NCI-H2081 (cell line): ENCODE measurements around the gene TEX11.
"Not testable (repeated sequence)": the region's sequence is repeated elsewhere in the genome, so short reads cannot be mapped to it uniquely, and the experiment has no call there.

ENCODE experiments used
- DNase-seq, 2 experiments: peaks; one replicate each; lab custom pipeline; 2025; lab: John Stamatoyannopoulos, UW

TEX11 gene

DNA sequence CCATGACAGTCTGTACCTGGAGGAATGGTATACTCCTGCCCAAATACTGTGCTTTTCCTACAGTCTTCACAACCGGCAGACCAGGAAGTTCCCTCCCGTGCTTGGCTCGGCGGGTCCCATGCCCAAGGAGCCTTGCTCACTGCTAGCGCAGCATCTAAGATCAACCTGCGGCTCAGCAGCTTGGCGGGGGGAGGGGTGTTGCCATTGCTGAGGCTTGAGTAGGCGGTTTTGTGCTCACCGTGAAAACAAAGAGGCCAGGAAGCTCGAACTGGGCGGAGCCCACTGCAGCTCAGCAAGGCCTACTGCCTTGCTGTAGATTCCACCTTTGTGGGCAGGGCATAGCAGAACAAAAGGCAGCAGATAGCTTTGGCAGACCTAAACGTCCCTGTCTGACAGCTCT is 152.7 kb downstream of the TEX11 start:
- DNase-seq, result no peak

DNA sequence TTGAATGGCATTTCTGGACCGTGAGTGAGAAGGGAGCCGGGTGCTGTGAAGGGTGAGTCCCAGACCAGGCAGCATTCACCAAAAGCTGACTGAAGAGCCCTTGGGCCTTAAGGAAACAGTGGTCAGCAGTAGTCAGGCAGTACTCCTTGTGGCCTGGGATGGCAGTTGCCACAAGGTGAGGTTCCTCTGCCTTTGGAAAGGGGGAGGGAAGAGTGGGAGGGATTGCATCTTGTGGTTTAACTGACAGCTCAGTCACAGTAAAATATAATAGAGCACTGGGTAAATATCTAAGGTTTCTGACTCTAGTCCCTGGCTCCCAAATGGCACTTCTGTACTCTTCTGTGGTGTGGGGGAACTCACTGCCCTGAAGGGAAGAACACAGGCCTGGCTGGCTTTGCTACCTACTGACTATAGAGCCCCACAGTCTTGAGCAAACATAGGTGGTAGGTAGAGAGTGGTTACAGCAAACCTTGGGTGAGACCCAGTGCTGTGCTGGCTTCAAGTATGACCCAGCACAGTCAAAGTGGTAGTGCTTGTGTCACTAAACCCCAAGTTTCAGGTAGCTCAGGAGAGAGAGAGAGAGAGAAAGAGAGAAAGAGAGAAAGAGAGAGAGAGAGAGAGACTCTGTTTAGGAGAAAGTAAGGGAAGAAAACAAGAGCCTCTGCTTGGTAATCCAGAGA is 154.2 kb downstream of the TEX11 start:
- DNase-seq, result no peak

DNA sequence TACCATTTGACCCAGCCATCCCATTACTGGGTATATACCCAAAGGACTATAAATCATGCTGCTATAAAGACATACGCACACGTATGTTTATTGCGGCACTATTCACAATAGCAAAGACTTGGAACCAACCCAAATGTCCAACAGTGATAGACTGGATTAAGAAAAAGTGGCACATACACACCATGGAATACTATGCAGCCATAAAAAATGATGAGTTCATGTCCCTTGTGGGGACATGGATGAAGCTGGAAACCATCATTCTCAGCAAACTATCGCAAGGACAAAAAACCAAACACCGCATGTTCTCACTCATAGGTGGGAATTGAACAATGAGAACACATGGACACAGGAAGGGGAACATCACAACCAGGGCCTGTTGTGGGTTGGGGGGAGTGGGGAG is 174.7 kb downstream of the TEX11 start:
- DNase-seq, result not testable (repeated sequence)

DNA sequence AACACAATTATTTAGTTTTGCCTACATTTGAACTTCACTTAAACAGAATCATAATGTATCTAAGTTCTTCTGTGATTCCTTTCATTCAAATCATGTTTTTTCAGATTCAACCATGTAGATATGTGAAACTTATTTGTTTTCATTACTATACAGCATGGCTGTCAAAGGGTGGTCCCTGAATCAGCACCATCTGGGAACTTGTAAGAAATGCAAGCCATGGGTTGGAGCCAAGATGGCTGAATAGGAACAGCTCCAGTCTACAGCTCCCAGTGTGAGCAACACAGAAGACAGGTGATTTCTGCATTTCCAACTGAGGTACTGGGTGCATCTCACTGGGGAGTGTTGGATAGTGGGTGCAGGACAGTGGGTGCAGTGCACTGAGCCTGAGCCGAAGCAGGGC is 180.6 kb downstream of the TEX11 start:
- DNase-seq, result not testable (repeated sequence)

DNA sequence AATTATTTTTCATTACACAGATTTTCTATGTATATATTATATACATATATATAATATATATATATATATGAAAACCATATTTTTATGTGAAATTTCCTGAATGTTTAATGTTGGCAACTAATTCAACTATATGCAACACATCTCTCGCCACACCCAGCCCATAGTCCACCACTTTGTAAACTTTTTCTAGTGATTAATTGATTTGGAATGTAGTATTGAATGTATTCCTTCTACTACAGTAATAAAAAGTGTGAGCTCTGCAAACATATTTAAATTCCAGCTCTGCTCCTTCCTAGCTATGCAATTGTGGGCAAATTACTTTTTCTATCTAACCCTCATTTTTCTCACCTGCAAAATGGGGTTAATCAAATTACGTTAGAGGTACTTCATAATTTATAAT is 187.8 kb downstream of the TEX11 start:
- no peak for DNase-seq

DNA sequence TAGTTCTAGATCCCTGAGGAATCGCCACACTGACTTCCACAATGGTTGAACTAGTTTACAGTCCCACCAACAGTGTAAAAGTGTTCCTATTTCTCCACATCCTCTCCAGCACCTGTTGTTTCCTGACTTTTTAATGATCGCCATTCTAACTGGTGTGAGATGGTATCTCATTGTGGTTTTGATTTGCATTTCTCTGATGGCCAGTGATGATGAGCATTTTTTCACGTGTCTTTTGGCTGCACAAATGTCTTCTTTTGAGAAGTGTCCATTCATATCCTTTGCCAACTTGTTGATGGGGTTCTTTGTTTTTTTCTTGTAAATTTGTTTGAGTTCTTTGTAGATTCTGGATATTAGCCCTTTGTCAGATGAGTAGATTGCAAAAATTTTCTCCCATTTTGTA is 197.2 kb downstream of the TEX11 start:
- not testable (repeated sequence) for DNase-seq

DNA sequence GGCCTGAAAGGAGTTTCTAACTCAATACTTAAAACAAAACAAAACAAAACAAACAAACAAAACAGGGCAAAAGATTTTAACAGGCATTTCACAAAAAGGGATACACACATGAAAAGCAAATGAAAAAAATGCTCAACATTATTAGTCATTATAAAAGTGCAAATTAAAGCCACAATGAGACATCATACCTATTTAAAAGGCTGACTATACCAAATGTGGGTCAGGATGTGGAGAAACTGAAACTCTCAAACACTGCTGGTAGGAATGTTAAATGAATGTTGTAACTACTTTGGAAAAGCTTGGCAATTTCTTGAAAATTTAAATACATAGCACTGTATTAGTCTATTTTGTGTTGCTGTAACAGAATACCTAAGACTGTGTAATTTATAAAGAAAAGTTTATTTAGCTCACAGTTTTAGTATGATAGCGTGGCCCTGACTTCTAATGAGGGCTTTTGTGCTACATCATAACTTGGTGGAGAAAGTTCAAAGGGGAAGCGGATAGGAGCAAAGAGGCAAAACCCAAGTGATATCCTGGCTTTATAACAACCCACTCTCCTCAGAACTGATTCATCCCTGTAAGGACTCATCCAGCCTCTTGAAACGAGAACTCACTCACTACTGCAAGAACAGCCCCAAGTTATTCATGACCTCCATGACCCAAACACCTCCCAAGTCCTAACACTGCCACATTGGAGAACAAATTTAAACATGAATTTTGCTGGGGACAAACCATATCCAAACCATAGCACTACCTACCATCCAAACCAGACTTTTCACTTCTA is 214.0 kb downstream of the TEX11 start:
- DNase-seq, result no peak

DNA sequence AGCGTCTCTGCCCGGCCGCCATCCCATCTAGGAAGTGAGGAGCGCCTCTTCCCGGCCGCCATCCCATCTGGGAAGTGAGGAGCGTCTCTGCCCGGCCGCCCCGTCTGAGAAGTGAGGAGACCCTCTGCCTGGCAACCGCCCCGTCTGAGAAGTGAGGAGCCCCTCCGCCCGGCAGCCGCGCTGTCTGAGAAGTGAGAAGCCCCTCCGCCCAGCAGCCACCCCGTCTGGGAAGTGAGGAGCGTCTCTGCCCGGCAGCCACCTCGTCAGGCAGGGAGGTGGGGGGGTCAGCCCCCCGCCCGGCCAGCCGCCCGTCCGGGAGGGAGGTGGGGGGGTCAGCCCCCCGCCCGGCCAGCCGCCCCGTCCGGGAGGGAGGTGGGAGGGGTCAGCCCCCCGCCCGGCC is 229.1 kb downstream of the TEX11 start:
- not testable (repeated sequence) for DNase-seq

DNA sequence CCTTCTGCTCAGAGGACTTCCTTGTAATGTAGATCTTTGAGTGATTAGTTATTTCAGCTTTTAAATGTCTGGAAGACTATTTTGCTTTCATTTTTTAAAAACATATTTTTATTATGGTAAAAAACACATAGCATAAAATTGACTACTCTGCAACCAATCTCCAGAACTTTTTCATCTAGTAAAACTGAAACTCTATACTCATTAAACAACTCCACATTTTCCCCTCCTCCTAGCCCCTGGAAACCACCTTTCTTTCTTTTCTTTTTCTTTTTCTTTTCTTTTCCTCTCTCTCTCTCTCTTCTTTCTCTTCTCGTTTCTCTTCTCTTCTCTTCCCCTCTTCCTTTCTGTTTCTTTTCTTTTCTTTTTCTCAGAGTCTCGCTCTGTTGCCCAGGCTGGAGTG is 233.2 kb downstream of the TEX11 start:
- DNase-seq, result no peak

DNA sequence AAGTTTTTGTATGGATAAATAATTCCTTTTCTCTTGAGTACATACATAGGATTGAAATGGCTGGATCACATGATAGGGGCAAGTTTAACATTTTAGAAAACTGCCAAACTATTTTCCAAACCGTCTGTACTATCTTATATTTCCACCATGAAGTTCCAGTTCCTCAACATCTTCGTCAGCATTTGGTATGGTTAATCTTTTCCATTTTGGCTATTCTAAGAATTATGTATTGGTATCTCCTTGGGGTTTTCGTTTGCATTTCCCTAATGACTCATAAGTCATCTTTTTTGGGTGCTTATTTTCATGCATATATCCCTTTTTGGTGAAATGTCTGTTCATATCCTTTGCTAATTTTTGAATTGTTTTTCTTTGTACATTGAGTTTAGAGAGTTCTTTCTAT is 236.2 kb downstream of the TEX11 start:
- no peak for DNase-seq

DNA sequence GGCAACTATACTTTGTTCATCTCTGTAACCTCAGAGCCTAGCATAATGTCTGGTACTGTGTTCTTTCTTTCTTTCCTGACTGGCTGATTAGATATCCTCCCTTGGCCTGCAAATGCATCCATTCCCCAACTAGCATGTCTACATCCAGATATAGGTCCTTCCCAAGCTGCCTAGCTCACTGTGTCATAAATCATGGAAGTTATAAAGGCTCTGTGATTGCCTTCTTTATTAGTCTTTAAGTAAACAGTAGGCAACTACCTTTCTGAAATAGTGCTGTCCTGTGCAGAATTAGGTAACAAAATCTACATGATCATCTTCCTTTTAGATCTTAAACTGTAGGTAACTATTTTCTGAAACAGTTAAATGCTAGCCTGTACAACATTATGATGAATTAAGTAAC is 239.4 kb downstream of the TEX11 start:
- no peak for DNase-seq

DNA sequence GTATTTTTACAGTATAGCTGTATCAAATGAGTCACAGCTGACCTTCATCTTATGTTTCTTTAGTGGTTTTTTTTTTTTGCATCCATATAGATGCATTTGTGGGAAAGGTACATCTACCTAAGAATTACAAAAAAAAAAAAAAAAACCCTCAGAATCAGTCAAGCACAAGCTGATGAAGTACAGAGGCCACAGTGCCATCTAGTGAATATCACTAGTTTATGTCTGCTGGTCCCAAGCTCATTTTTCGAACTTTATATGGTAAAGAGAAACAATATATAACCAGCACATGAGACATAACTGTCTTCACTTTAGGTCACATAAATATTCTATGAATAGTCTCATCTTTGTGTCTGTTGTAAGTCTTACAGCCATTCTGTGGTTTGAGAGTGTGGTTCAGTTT is 243.8 kb downstream of the TEX11 start:
- DNase-seq, result peak; percentile 20 to 30

DNA sequence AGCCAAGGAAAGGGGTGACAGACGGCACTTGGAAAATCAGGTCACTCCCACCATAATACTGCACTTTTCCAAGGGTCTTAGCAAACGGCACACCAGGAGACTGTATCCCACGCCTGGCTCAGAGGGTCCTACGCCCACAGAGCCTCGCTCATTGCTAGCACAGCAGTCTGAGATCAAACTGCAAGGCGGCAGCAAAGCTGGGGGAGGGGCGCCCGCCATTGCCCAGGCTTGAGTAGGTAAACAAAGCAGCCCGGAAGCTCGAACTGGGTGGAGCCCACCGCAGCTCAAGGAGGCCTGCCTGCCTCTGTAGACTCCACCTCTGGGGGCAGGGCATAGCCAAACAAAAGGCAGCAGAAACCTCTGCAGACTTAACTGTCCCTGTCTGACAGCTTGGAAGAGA is 247.4 kb downstream of the TEX11 start:
- not testable (repeated sequence) for DNase-seq

DNA sequence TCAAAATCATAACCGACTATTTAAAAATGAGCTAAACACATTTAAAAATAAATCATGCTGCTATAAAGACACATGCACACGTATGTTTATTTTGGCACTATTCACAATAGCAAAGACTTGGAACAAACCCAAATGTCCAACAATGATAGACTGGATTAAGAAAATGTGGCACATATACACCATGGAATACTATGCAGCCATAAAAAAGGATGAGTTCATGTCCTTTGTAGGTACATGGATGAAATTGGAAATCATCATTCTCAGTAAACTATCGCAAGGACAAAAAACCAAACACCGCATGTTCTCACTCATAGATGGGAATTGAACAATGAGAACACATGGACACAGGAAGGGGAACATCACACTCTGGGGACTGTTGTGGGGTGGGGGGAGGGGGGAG is 251.0 kb downstream of the TEX11 start:
- DNase-seq, result not testable (repeated sequence)

DNA sequence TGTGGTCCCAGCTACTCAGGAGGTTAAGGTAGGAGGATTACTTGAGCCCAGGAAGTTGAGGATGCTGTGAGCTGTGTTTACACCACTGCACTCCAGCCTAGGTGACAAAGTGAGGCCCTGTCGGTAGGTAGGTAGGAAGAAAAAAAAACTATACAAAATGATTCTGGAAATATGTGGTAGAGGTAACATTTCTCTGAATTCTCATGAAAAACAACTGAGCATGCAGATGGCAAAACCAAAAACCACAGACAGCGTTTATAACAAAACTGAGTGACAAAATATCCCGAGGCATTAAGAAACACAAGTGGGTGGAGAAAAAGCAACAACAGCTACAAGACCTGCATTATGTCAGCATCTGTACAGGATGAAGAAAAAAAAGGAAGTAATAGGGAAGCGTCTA is 252.2 kb downstream of the TEX11 start:
- no peak for DNase-seq

DNA sequence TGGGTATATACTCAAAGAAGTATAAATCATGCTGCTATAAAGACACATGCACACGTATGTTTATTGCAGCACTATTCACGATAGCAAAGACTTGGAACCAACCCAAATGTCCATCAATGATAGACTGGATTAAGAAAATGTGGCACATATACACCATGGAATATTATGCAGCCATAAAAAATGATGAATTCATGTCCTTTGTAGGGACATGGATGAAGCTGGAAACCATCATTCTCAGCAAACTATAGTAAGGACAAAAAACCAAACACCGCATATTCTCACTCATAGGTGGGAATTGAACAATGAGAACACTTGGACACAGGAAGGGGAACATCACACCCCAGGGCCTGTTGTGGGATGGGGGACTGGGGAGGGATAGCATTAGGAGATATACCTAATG is 260.6 kb downstream of the TEX11 start:
- not testable (repeated sequence) for DNase-seq

DNA sequence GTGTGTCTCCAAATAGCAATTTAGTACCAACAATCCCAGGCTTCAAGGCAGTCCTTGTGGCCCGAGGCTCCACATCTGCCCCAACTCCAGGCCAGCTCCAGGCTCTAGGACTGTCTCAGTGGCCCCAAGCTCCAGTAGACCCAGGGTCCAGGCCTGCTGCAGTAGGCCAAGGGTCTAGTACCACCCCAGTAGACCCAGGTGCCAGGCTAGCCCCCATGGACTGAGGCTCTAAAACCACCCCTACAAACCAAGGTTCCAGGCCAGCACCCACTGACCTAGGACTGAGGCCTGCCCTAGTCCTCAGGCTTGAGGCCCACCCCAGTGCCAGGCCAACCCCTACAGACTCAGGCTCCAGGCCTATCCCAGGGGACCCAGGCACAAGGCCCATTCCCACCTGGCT is 272.3 kb downstream of the TEX11 start:
- no peak for DNase-seq

DNA sequence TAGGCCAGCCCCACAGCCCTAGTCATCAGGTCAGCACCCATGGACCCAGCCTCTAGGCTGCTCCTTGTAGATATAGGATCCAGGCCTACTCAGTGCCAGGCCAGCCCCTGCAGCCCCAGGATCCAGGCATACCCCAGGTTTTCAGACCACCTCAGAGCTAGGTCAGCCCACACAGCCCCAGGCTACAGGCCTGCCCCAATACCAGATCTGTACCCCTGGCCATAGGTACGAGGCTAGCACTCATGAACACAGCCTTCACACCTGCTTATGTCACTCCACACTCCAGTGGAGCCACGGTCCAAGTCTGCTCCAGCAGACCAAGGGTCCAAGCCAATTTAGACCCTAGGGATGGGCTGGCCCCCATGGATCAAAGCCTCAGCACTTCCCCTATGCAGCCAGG is 272.8 kb downstream of the TEX11 start:
- DNase-seq, result no peak

DNA sequence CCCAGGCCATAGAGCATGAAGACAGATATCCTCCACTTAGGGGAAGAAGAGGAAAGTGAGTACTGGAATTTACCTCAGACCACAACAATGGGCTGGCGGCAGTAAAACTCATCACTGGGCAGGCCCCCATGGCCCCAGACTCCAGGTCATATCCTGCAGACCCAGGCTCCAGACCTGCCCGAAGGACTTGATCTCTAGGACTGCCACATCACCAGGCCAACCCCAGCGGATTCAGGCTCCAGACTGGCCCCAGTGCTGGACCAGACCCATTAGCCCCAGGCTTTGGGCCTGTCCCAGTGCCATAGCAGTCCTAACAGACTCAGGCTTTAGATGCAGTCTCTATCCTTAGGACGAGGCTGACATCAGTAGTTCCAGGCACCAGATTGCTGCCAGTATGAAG is 273.3 kb downstream of the TEX11 start:
- DNase-seq, result no peak

DNA sequence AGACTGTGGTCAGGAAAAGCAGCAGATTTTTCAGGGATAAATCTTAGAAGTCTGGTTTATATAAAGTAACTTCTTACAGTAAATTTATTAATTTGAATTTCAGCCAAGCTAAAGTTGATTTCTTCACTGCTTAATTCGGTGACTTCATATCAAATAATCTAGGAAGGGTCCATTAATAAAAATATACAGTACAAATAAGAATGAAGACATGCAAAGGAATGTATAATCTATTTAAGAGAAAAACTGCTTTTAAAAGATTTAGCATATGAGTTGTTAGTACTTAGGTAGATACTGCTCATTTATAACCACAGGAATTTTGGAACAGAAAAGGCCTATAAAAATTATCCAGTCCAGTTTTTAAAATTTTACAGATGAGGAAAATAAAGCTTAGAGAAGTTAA is 286.8 kb downstream of the TEX11 start:
- no peak for DNase-seq

DNA sequence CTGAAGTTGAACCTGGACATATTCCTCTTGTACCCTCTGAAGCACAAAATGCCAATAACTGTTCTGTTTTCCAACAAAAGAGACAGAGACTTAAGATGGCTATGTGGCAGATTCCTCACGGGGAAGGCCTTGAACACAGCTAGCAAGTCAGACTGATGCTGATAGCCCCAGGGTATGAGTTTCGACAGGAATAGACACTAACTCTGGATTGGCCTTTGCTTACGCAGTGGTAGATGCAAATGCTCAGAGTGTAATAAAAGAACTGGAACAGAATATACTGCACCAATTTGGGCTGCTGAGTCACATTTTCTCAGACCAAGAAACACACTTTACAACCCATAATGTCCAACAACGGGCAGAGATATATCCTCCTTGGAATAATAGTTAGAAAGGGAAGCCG is 290.0 kb downstream of the TEX11 start:
- DNase-seq, result no peak

DNA sequence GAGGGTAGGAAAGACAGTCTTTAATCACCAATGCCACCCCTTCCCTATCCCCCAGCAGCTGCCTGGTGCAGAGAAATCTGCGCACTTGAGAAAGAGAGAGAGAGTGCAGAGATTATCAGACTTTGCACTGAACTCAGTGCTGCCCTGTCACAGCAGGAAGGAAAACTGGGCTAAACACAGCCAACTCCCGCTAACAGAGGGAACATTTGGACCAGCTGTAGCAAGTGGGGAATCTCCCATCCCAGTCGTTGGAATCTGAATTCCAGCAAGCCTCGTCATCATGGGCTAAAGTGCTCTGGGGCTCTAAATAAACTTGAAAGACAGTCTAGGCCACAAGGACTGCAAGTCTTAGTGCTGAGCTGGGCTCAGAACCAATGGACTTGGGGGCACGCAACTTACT is 295.2 kb downstream of the TEX11 start:
- no peak for DNase-seq

DNA sequence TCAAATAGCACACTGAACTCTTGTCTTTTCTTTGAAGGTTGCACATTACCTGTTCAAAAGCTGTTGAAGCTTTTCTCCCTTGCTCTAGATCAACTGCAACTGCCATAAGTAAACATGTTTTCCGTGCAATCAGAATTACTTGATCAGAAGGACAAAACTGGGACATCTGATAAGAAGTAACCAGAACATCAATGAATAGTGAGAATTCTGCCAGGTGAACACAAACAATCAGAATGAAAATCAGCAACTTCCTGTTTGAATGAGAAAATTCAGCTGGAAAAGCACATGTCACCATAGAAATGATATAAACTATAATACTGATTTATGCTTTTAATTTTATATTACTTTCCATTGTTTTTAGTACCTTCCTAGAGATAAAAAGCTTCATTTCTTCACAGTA is 303.2 kb downstream of the TEX11 start:
- no peak for DNase-seq

DNA sequence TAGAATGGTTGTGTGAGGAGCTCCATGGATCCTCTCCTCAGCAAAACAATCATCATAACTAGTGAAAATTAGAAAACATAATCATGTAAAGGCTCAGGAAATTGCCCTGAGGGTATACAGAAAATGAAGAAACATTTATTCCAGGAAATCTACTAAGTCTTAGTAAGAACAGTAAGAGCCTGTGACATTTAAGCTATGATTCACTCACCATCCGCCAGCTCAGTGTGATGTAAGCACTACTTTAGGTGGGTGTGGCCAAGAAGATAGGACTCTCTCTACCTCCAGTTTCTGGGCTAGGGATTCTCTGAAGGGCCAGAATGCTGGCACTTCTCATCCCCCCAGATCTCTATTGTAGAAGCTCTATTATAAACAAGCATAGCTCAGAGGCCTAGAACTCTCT is 316.4 kb downstream of the TEX11 start:
- no peak for DNase-seq
